Neural crest cell (in vitro differentiated cells): ENCODE results near the gene WIZ. TPM values are rescaled to one million over a fixed set of nuclear protein-coding genes. Genes with fewer than 3 reads are reported as not detected.
A peak's percentile ranks its signal among the peaks of the same experiment; 100 is the strongest.

ENCODE experiments used
- DNase-seq: peaks from one replicate; pipeline ENCODE4 v3.0.0; 2021; ENCODE audit warnings: low read depth, mixed read lengths, low spot score
- H3K27ac Mint-ChIP-seq: one replicate; pipeline ENCODE4 v1.8.0; 2021; ENCODE audit warnings: mild to moderate bottlenecking, mixed read lengths; ENCODE audit not compliant: unreplicated experiment
- H3K27me3 Mint-ChIP-seq: 2 replicates; pipeline ENCODE4 v1.8.0; 2021; ENCODE audit warnings: low read depth, mild to moderate bottlenecking, mixed read lengths
- H3K36me3 Mint-ChIP-seq: 2 replicates; pipeline ENCODE4 v1.8.0; 2021; ENCODE audit warnings: low read depth, mild to moderate bottlenecking, mixed read lengths
- H3K4me1 Mint-ChIP-seq: 2 replicates; pipeline ENCODE4 v1.8.0; 2021; ENCODE audit warnings: mixed read lengths
- H3K4me3 Mint-ChIP-seq: one replicate; pipeline ENCODE4 v1.8.0; 2021; ENCODE audit warnings: mild to moderate bottlenecking, mixed read lengths
- H3K9me3 Mint-ChIP-seq: 2 replicates; pipeline ENCODE4 v1.8.0; 2021; ENCODE audit warnings: mixed read lengths
- total RNA-seq: library from RNA; stranded (reverse); gene quantifications from 2 replicates; pipeline ENCODE4 v1.2.1, GENCODE V29; 2021
- TF ChIP-seq, protein P1 (sequence below): fragments of 200-600 bp; sonication (generic); conservative IDR thresholded peaks from 2 replicates; pipeline ENCODE4 v1.5.0; 2021; ENCODE audit warnings: antibody characterized with exemption, mild to moderate bottlenecking

The WIZ gene
- total RNA-seq, 1 donor from 2014 or later = 77.1 TPM

DNA sequence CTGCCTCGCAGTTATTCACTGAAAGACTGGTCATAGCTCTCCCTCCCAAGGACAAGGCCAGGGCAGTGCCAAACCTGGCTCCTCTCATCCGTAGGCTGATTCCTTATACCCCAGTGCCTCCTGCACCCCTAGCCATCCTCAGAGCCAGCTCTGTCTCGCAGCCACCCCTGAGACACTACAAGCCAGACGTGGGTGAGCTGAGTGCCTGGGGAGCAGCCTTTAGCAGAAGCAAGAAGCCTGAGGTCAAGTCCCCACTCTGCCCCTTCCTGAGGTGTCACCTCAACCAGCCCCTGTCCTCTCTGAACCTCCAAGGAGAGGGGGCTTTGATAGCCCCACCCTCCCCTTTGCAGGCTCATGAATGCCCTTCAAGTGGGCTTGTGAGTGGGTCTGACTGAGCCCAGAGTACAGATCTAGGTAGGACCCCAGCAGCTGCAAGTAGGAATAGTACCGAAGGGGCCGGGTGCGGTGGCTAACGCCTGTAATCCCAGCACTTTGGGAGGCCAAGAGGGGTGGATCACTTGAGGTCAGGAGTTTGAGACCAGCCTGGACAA is 16.2 kb downstream of the WIZ start:
- H3K27me3 Mint-ChIP-seq = no peaks in the 10 kb centered on the region
- no peaks in the 10 kb centered on the region for H3K9me3 Mint-ChIP-seq
- H3K4me1 Mint-ChIP-seq = peaks cover 23% of the 10 kb centered on the region
- no peak overlapping the region for H3K27ac Mint-ChIP-seq
- TF ChIP-seq, protein P1, sequence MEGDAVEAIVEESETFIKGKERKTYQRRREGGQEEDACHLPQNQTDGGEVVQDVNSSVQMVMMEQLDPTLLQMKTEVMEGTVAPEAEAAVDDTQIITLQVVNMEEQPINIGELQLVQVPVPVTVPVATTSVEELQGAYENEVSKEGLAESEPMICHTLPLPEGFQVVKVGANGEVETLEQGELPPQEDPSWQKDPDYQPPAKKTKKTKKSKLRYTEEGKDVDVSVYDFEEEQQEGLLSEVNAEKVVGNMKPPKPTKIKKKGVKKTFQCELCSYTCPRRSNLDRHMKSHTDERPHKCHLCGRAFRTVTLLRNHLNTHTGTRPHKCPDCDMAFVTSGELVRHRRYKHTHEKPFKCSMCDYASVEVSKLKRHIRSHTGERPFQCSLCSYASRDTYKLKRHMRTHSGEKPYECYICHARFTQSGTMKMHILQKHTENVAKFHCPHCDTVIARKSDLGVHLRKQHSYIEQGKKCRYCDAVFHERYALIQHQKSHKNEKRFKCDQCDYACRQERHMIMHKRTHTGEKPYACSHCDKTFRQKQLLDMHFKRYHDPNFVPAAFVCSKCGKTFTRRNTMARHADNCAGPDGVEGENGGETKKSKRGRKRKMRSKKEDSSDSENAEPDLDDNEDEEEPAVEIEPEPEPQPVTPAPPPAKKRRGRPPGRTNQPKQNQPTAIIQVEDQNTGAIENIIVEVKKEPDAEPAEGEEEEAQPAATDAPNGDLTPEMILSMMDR = no peak
- DNase-seq = no peak
- H3K4me3 Mint-ChIP-seq = peak overlapping the region; percentile 97
- H3K36me3 Mint-ChIP-seq = peaks cover 3% of the 10 kb centered on the region

- Mint-ChIP-seq H3K4me1 (peaks cover 23% of the 10 kb centered on the region), H3K4me3 (peak overlapping the region; percentile 97), H3K27me3 (no peaks in the 10 kb centered on the region), H3K36me3 (peaks cover 3% of the 10 kb centered on the region), H3K9me3 (no peaks in the 10 kb centered on the region), H3K27ac (peak overlapping the region; percentile 82)
- TF ChIP-seq, protein P1 = no peak
- peak; percentile 87 for DNase-seq
Observed at GRCh38 chr19:15432629-15433518, 16.9 kb downstream of the WIZ start.

- peaks cover 23% of the 10 kb centered on the region for H3K4me1 Mint-ChIP-seq
- DNase-seq = no peak
Observed at GRCh38 chr19:15432018-15432494, 17.7 kb downstream of the WIZ start.

GRCh38 chr19:15431396-15432017 is 18.2 kb downstream of the WIZ start:
- Mint-ChIP-seq H3K36me3 (peaks cover 8% of the 10 kb centered on the region), H3K4me3 (peak overlapping the region; percentile 97), H3K27me3 (no peaks in the 10 kb centered on the region), H3K9me3 (no peaks in the 10 kb centered on the region), H3K27ac (peak overlapping the region; percentile 99), H3K4me1 (peaks cover 23% of the 10 kb centered on the region)
- no peak for DNase-seq
- TF ChIP-seq, protein P1 = no peak

More at GRCh38 chr19:15432018-15432494, 17.7 kb downstream of the WIZ start:
- H3K27ac Mint-ChIP-seq = peak overlapping the region; percentile 99
- peaks cover 6% of the 10 kb centered on the region for H3K36me3 Mint-ChIP-seq
- TF ChIP-seq, protein P1 = no peak
- H3K4me3 Mint-ChIP-seq = peak overlapping the region; percentile 97
- H3K27me3 Mint-ChIP-seq = no peaks in the 10 kb centered on the region
- H3K9me3 Mint-ChIP-seq = no peaks in the 10 kb centered on the region

DNA sequence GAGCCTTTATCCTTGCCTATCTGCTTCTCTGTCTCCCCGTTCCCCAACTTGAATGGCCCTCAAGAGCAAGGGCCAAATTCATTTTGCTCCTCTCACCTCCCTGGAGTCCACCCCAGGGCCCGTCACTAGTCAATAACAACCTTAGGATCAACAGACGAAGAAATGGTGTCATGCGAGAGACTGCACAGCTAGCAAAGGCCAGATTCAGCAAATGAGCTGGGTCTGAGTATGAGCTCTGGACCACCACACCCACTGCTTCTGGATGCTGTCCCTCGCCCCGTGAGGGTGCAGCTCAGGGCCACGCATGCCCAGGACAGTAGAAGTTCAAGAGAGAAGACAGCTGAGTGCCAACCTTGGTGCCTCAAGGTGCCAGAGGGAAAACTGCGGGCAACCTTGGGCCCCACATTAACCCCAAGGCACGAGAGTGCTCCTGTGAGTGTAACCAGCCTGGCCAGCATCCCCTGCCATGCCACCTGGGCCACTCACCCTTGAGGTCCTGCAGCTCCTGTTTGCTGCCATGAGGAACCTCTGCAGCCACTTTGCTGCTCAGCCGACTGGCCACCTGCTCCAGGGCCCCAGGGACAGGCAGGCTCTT is 19.1 kb downstream of the WIZ start:
- peaks cover 23% of the 10 kb centered on the region for H3K4me1 Mint-ChIP-seq
- no peaks in the 10 kb centered on the region for H3K27me3 Mint-ChIP-seq
- H3K27ac Mint-ChIP-seq = peak overlapping the region; percentile 84
- TF ChIP-seq, protein P1 = no peak
- H3K9me3 Mint-ChIP-seq = no peaks in the 10 kb centered on the region
- peak overlapping the region; percentile 97 for H3K4me3 Mint-ChIP-seq
- H3K36me3 Mint-ChIP-seq = peaks cover 15% of the 10 kb centered on the region
- DNase-seq = no peak
